HG02678 (cell line): ENCODE measurements around the gene DDR2.

ENCODE experiments used
- ATAC-seq: cut with Tn5 transposase; IDR thresholded peaks from one replicate; pipeline ENCODE4 v1.9.1; 2021; ENCODE audit warnings: mild to moderate bottlenecking, moderate library complexity; ENCODE audit not compliant: unreplicated experiment

DDR2 gene

GRCh38 chr1:162629077-162629627 is 3.1 kb upstream of the DDR2 start:
- no peak for ATAC-seq

GRCh38 chr1:162629651-162630050 is 2.6 kb upstream of the DDR2 start:
- ATAC-seq = no peak

GRCh38 chr1:162631546-162632191 is 595 bp upstream of the DDR2 start:
- no peak for ATAC-seq

- no peak for ATAC-seq
Measured at GRCh38 chr1:162632698-162633080, 425 bp downstream of the DDR2 start.

GRCh38 chr1:162633081-162633762 is 958 bp downstream of the DDR2 start:
- peak; percentile 65 for ATAC-seq

- ATAC-seq = no peak
Measured at GRCh38 chr1:162635418-162635817, 3.2 kb downstream of the DDR2 start.

GRCh38 chr1:162639718-162640117 is 7.5 kb downstream of the DDR2 start:
- no peak for ATAC-seq

- ATAC-seq = no peak
Measured at GRCh38 chr1:162641114-162641513, 8.8 kb downstream of the DDR2 start.

GRCh38 chr1:162644986-162645314 is 12.7 kb downstream of the DDR2 start:
- ATAC-seq = no peak

- ATAC-seq = no peak
Measured at GRCh38 chr1:162645666-162646065, 13.4 kb downstream of the DDR2 start.

GRCh38 chr1:162649583-162649982 is 17.3 kb downstream of the DDR2 start:
- ATAC-seq = no peak

- ATAC-seq = no peak
Measured at GRCh38 chr1:162654915-162655620, 22.8 kb downstream of the DDR2 start.

- no peak for ATAC-seq
Measured at GRCh38 chr1:162656266-162656665, 24.0 kb downstream of the DDR2 start.

- ATAC-seq = no peak
Measured at GRCh38 chr1:162660574-162660973, 28.3 kb downstream of the DDR2 start.

GRCh38 chr1:162661336-162661735 is 29.1 kb downstream of the DDR2 start:
- no peak for ATAC-seq

- no peak for ATAC-seq
Measured at GRCh38 chr1:162662013-162662412, 29.7 kb downstream of the DDR2 start.

GRCh38 chr1:162663086-162663485 is 30.8 kb downstream of the DDR2 start:
- ATAC-seq = peak; percentile 75

- ATAC-seq = peak; percentile 55
Measured at GRCh38 chr1:162663589-162664106, 31.4 kb downstream of the DDR2 start.

GRCh38 chr1:162666006-162666645 is 33.9 kb downstream of the DDR2 start:
- no peak for ATAC-seq

GRCh38 chr1:162667381-162668080 is 35.3 kb downstream of the DDR2 start:
- ATAC-seq = no peak
